K562 (cell line): Measurements from ENCODE around the gene PPM1G. TPM values are rescaled to one million over a fixed set of nuclear protein-coding genes. Genes with fewer than 3 reads are reported as not detected.

ENCODE experiments used
- ELF1 ChIP-seq: fragments of 200-800 bp; sonication (Bioruptor generic); IDR thresholded peaks from 2 replicates; pipeline ENCODE4 v1.6.1; 2016; ENCODE audit warnings: missing genetic modification characterization, missing compliant biosample characterization
- ETV1 ChIP-seq: fragments of 450-650 bp; conservative IDR thresholded peaks from 2 replicates; pipeline ENCODE4 v1.6.1; 2016; ENCODE audit warnings: missing genetic modification characterization, control low read depth, low read depth, missing compliant biosample characterization
- FOXA3 ChIP-seq, 2 experiments: fragments of 450-650 bp in 1 of 2; sonication (generic) in 1 of 2; formaldehyde crosslinking; IDR thresholded peaks in 1 of 2; conservative IDR thresholded peaks in 1 of 2; 2 replicates each; pipeline versions ENCODE4 v1.4.0 to v1.8.0; 2020 to 2022; ENCODE audit warnings: mild to moderate bottlenecking in 2 of 2, missing genetic modification reagents in 1 of 2
- IRF1 ChIP-seq: sonication (generic); formaldehyde crosslinking; IDR thresholded peaks from 2 replicates; pipeline ENCODE4 v1.8.0; 2022; ENCODE audit warnings: missing genetic modification reagents, mild to moderate bottlenecking, borderline replicate concordance
- KAT7 ChIP-seq: sonication (generic); formaldehyde crosslinking; IDR thresholded peaks from 2 replicates; pipeline ENCODE4 v1.8.0; 2022; ENCODE audit warnings: missing genetic modification reagents, mild to moderate bottlenecking, borderline replicate concordance
- MTA2 ChIP-seq: fragments of 450-650 bp; IDR thresholded peaks from 2 replicates; pipeline ENCODE4 v1.6.1; 2016; ENCODE audit warnings: low read depth
- NR2C2 ChIP-seq, 2 experiments: fragments of 200-800 bp in 1 of 2; sonication (Bioruptor generic) in 1 of 2; sonication (generic) in 1 of 2; formaldehyde crosslinking in 1 of 2; IDR thresholded peaks; 2 replicates each; pipeline versions ENCODE4 v1.6.1 to v1.8.0; 2016 to 2022; ENCODE audit warnings: mild to moderate bottlenecking in 1 of 2, missing compliant biosample characterization in 1 of 2, missing genetic modification characterization in 1 of 2, missing genetic modification reagents in 1 of 2
- PHB ChIP-seq: fragments of 250-450 bp; sonication (Bioruptor Pico); IDR thresholded peaks from 2 replicates; pipeline ENCODE4 v1.5.0; 2021
- PHF21A ChIP-seq: fragments of 450-650 bp; IDR thresholded peaks from 2 replicates; pipeline ENCODE4 v1.6.1; 2017; ENCODE audit warnings: low read depth, borderline replicate concordance
- SAFB2 ChIP-seq: fragments of 200-400 bp; formaldehyde crosslinking; IDR thresholded peaks from 2 replicates; pipeline ENCODE4 v1.6.1; 2018; ENCODE audit warnings: borderline replicate concordance, low read length, low read depth, moderate library complexity; ENCODE audit not compliant: severe bottlenecking
- TGIF2 ChIP-seq: sonication (generic); formaldehyde crosslinking; IDR thresholded peaks from 2 replicates; pipeline ENCODE4 v1.8.1; 2022; ENCODE audit warnings: mild to moderate bottlenecking, missing genetic modification reagents, moderate library complexity
- ZBTB17 ChIP-seq: fragments of 450-650 bp; formaldehyde crosslinking; IDR thresholded peaks from 2 replicates; pipeline ENCODE4 v1.4.0; 2020; ENCODE audit warnings: mild to moderate bottlenecking
- ZFP30 ChIP-seq: fragments of 250-450 bp; sonication (Bioruptor Pico); IDR thresholded peaks from 2 replicates; pipeline ENCODE4 v1.8.0; 2022; ENCODE audit warnings: moderate library complexity, mild to moderate bottlenecking, inconsistent platforms, borderline replicate concordance
- ZNF696 ChIP-seq: fragments of 250-450 bp; sonication (Bioruptor Pico); conservative IDR thresholded peaks from 2 replicates; pipeline ENCODE4 v1.4.0; 2020; ENCODE audit warnings: mild to moderate bottlenecking, moderate library complexity
- ZNF780A ChIP-seq: fragments of 250-450 bp; sonication (Bioruptor Pico); IDR thresholded peaks from 2 replicates; pipeline ENCODE4 v1.5.0; 2021; ENCODE audit warnings: mild to moderate bottlenecking
- polyA plus RNA-seq, 8 experiments: library from polyadenylated mRNA; depleted of rRNA in 4 of 8; stranded (reverse) in 5 of 8; unstranded in 3 of 8; fragments of >200 nt; fragmentation: Nextera tagmentation in 2 of 8; fragmentation: Illumina TruSeq in 1 of 8; extraction: Ambion mirVana in 2 of 8; extraction: Trizol in 1 of 8; gene quantifications; 2 replicates each; pipeline versions ENCODE4 v1.2.1 to v1.2.3, GENCODE V29; 2011 to 2014; ENCODE audit warnings: inconsistent platforms in 1 of 8, missing spikeins in 1 of 8
- total RNA-seq, 7 experiments: library from RNA; depleted of rRNA in 6 of 7; stranded (reverse); fragments of >200 nt in 6 of 7; fragmentation: Illumina TruSeq in 2 of 7; extraction: Trizol in 2 of 7; gene quantifications; 2 replicates each; pipeline versions ENCODE4 v1.2.1 to v1.2.3, GENCODE V29; 2011 to 2021; ENCODE audit warnings: low replicate concordance in 1 of 7
- TF ChIP-seq, protein P1 (sequence below): fragments of 250-450 bp; sonication (Bioruptor Pico); IDR thresholded peaks from 2 replicates; pipeline ENCODE4 v1.4.0; 2020; ENCODE audit warnings: mild to moderate bottlenecking, moderate library complexity

The PPM1G gene
- total and polyA plus RNA-seq, 9 of the 15 experiments (the other 6 are each of a cell fraction or from before 2014, with no cell fraction given): 61.7 to 230 (median 153) TPM

DNA sequence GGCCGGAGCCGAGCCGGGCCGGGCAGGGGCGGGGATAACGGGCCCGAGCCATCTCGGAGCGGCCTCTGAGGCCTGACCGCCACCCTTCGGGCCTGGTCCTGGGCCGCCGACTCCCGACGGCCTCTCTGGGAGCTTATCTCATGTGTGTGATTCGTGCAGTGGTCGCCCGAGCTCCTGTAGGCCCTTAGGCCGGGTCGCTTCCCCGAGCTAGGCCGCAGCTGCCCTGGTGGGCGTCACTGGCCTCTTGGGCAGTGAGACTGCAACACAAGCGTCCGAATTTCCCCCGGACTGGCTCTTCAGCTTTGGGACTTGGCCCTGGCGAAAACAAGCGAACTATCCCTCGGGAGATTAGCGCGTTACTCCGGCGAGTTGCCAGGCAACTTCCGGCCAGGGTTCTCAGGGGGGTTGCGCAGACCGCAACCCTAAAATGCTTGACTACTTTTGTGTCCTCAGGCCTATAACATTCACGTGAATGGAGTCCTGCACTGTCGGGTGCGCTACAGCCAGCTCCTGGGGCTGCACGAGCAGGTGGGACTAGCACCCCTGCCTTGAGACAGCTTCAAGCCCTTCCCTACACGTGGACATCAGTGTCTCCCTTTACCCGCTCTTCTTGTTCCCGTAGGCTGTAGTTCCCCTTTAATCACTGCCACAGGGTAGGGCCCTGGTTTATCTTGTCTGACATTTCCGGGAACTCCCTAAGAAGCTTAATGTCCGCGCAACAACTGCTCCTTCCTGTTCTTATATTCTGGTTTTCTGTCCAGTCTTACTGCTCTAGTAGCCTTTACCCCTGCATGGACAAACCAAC is 38.4 kb downstream of the PPM1G start (continued):
- TF ChIP-seq IRF1 (CRISPR knock-in tag) (no peak), ETV1 (tag) (peak; percentile 87), PHB (0 out of 2 replicates have a peak, but pooled peaks have one; percentile 20), FOXA3 (CRISPR knock-in tag; conservative IDR thresholded peaks at IDR 0.05 in 1 of 2, IDR thresholded peaks at IDR 0.05 in 1 of 2) (no peak; a peak in 1 of 4 replicates), NR2C2 (CRISPR knock-in tag; IDR thresholded peaks at IDR 0.05) (peak; percentile 48; the same call in 1 of the 2 replicates), NR2C2 (tag; IDR thresholded peaks at IDR 0.05) (peak; percentile 1; the same call in 1 of the 2 replicates), MTA2 (no peak), ZBTB17 (CRISPR knock-in tag) (0 out of 2 replicates have a peak, but pooled peaks have one; percentile 27), PHF21A (no peak), KAT7 (CRISPR knock-in tag) (no peak; the same call in 1 of the 2 replicates), ZNF780A (CRISPR knock-in tag) (no peak), ELF1 (peak; percentile 85), TGIF2 (no peak), SAFB2 (no peak), ZFP30 (CRISPR knock-in tag) (no peak), ZNF696 (CRISPR knock-in tag) (no peak)
- TF ChIP-seq, protein P1, sequence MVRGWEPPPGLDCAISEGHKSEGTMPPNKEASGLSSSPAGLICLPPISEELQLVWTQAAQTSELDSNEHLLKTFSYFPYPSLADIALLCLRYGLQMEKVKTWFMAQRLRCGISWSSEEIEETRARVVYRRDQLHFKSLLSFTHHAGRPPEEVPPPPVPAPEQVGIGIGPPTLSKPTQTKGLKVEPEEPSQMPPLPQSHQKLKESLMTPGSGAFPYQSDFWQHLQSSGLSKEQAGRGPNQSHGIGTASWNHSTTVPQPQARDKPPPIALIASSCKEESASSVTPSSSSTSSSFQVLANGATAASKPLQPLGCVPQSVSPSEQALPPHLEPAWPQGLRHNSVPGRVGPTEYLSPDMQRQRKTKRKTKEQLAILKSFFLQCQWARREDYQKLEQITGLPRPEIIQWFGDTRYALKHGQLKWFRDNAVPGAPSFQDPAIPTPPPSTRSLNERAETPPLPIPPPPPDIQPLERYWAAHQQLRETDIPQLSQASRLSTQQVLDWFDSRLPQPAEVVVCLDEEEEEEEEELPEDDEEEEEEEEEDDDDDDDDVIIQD (CRISPR knock-in tag): no peak
